H4 (cell line): ENCODE measurements around the gene SCAPER. TPM values are rescaled to one million over a fixed set of nuclear protein-coding genes. Genes with fewer than 3 reads are reported as not detected.

Experiments
- DNase-seq: peaks from one replicate; pipeline ENCODE4 v3.0.0-alpha.2; 2015; ENCODE audit warnings: low spot score
- total RNA-seq: library from RNA; depleted of rRNA; stranded (reverse); fragments of >200 nt; shearing (Covaris generic); gene quantifications from 2 replicates; pipeline ENCODE4 v1.2.3, GENCODE V29; 2014

The SCAPER gene
- total RNA-seq, 1 experiment from 2014 or later = 10.0 TPM

DNA sequence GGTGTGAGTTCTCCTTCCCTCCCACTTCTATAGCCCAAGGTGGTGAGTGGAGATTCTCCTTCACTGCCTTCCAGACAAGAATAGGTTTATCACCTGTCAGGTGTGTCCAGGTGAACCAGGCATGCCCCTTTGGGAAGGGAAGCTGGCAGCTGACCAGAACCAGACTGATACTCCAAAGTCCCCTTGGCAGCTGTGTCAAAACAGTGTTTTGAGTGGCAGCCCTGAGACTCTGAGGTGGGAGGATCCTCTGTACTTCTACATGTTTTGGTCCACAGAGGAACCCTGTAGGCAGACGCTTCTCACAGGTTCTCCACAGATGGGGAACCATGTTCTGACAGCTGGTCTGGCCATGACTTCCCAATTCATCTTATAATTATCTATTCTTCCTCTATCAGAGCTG is 538.4 kb downstream of the SCAPER start:
- DNase-seq = no peak

GRCh38 chr15:76363251-76363650 is 541.9 kb downstream of the SCAPER start:
- no peak for DNase-seq

DNA sequence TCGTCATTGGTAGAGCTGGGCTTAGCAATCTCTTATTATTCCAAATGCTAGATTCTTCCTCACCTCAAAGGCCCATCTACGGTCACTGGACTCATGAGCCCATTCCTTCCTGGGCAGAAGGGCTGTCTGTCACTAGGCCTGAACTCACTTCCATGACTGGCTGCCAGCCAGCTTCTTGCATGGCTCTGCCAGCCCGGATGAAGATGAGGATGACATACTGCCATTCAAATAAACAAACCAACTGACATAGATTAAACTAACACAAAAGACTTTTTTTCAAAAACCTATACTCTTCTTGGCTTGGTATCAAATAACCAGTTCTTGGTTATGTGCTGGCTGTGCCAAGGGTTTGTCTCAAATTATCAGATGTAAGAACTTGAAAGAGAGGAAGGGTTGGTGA is 544.7 kb downstream of the SCAPER start:
- DNase-seq = no peak

DNA sequence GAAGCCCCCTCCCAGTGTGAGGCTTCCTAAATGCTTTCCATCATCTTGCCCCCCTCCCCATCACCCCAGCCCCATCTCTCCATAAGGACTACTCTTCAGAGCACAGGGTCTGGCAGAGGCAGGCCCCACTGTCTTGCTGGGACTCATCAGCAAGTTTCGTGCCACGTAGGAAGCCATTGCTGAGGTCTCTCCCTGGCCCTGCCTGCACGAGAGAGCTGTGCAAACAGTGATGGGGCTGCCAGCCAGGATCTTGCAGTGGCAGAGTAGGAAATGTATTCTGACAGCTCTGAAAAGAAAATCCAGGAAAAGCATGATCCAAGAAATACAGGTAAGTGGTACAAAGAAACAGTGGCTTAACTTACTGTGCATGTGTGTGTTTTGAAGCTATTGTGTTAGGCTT is 546.0 kb downstream of the SCAPER start:
- no peak for DNase-seq

DNA sequence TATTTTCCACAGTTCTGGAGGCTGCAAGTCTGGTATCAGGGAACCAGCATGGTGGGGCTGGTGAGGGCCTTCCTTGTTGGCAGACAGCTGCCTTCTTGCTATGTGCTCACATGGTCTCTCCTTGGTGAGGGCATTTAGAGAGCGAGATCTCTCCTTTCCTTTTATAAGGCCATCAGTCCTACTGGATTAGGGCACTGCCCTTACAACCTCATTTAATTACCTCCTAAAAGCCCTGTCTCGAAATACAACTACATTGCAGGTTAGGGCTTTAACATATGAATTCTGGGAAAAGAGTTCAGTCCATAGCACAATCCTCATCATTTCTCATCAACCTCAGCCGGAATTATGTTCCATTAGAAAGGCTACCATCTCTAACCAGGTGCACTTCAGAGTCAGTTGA is 546.7 kb downstream of the SCAPER start:
- DNase-seq = no peak

DNA sequence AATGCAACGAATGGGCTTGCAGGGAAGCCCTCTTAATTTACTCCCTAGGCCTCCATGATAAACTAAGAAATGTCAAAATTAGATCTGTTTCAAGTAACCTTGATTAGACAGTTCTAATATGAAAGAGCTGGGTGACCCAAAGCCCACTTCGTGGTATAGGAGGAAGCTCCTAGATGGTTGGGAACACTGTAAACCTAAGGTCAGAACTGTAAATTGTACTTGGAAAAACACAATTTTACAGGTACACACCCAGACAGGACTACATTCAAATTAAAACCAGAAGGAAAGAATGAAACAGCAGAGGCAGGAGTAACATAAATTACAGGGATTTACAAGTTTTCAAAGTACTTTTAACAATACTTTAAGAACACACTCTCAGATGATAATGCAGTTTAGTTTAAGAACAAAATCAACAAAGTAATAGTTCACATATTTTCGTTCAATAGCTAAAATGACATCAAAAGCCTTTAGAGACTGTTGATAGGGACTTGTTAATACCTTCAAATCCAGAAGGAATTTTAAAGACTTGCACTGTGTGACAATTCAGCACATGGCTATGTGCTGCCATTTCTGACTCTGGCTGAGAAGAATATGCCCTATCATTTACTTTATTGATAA is 550.2 kb downstream of the SCAPER start:
- no peak for DNase-seq

GRCh38 chr15:76353903-76354302 is 551.2 kb downstream of the SCAPER start:
- no peak for DNase-seq

DNA sequence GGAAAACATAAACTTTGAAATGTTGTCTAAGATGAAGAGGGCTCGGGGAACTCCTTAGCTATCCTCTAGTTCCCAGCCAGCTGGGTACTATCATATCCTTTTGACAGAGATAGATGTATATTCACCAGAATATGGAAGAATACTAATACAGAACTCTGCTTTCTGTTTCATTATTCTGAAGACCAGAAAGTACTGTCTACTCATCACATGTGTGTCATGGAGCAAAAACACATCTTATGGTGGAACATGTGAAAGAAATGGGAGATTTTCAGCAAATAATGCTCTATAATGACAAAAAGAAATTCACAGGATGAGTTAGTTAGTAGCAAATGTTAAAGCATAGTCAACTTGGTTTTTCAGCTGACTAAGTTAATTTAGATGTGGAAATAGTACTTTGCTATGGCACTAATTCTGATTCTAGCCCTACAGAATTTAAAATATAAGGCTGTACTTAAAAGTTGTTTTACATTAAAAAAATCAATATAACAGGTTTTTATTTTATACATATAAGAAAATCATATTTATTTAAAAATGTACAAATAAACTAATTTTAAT is 552.0 kb downstream of the SCAPER start:
- DNase-seq = no peak

DNA sequence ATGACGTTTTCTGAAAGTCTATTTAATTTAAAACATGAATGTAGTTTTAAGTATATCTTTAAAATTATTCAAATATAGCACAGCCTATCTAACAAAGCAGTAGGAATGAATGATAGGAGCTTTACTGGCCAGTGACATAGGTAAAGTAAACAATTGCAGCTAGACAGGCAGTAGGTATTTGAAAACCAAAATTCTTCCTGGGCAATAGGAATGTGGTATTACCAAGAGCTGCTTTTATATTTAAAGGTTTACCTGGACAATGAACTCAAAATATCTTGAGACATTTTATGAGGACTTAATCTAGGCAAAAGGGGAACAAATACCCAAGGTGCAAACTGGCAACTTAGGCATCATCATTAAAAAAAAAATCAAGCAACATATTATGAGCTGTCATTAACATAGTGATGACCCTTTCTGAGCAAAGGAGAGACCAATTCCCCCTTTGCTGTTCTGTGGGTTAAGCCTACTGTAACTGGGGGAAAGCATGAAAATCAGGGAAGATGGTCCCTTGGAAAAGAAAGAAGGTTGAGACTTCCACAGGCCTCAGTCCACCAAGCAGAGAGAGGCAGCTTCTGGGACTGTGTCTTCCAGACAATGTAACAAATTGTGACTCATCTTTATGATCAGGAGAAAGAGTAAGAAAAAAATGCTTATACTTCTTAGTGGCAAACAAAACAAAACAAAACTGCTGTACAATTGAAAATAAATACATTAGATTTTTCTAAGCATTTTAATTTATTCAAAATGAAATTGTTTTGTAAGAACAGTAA is 555.7 kb downstream of the SCAPER start:
- DNase-seq = no peak

GRCh38 chr15:76347482-76348055 is 557.6 kb downstream of the SCAPER start:
- DNase-seq = no peak

DNA sequence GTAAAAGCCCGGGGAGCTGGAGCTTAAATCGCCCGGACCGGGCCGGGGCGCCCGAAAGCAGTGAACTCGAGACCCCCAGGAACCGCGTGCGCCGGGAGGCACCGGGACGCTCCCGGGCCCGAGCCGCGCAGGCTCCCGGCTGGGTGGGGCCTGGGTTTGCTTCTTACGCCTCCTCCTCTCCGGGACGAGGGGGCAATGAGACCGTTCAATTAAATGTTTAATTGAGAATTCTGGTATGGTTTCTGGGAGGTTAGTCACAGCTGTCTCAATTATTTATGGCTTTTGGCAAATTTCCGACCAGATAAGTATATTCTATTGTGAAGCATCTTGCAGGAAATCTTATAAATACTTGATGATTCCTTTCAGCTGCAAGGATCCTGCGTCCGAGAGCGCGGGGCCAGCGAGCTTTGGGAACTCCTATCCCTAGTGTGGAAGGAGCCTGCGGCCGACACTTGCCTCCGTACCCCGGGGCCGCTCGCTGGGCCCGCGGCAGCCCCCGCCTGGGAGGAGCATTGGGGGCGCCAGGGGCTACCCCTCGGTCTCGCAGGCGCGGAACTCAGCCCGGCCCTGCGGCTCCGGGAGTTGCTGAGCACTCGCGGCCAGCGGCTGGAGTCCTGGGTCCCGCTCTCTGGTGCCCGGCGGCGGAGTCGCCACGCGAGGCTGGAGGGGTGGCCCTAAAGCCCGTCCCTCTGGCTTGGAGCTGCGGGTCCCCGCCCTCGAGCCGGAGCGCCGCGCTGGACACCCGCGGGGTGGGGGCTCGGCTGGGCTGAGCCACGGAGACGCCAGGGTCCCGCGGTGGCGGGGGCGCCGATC is 558.3 kb downstream of the SCAPER start:
- no peak for DNase-seq

GRCh38 chr15:76345880-76346668 is 559.1 kb downstream of the SCAPER start:
- no peak for DNase-seq

DNA sequence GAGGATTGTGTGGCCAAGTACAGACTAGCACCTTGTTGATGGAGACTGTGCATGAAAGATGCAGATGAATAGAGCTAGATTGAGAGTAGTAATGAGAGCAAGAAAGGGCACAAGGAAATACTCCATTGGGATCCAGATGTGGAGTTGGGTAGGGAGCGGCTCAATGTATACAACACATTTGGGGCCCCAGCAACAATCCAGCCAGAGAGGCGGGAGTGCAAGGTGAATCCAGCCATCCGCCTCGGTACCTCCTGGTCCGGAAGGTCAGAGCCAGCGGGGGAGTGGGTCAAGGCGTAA is 559.6 kb downstream of the SCAPER start:
- DNase-seq = no peak

- no peak for DNase-seq
Measured at GRCh38 chr15:76344893-76345582, 560.1 kb downstream of the SCAPER start.

DNA sequence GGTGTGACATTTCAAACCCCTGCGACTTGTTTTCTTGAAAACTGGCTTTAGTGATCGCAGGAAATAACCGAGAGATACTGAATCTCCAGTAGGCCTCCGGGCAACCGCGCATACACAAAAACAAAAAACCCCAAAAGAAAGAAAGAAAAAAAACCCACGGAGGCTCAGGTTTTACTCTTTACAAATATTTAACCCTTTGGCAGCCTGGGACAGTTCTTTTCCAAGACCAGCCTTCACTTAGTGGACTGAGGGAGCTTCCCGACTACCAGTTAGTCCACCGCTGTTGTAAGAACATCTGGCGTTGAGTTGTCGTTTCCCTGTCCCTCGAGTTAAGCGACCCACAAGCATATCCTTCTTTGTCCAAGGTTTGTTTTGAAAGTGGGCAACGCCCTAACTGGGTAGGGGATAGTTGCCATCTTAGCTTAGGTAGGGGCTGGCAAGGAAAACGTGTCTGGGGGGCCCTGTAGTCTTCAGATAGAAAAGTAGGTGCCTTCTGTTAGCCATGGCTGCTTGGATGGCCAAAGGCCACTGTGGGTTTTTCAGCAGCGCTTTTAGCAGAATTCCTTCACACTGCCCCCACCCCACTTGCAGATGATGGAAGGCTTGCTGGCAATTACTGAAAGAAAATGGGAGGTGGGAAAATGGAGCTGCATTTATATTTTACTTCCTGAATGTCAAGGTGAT is 561.7 kb downstream of the SCAPER start:
- DNase-seq = no peak

- DNase-seq = no peak
Measured at GRCh38 chr15:76342382-76343201, 562.5 kb downstream of the SCAPER start.

DNA sequence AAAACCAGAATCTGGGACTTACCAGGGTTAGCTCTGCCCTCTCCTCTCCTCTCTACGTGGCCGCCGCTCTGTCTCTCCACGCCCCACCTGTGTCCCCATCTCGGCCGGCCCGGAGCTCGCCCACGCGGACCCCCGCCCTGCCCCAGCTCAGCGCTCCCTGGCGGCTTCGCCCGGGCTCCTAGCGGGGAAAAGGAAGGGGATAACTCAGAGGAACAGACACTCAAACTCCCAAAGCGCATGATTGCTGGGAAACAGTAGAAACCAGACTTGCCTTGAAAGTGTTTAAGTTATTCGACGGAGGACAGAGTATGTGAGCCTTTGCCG is 563.1 kb downstream of the SCAPER start:
- no peak for DNase-seq

DNA sequence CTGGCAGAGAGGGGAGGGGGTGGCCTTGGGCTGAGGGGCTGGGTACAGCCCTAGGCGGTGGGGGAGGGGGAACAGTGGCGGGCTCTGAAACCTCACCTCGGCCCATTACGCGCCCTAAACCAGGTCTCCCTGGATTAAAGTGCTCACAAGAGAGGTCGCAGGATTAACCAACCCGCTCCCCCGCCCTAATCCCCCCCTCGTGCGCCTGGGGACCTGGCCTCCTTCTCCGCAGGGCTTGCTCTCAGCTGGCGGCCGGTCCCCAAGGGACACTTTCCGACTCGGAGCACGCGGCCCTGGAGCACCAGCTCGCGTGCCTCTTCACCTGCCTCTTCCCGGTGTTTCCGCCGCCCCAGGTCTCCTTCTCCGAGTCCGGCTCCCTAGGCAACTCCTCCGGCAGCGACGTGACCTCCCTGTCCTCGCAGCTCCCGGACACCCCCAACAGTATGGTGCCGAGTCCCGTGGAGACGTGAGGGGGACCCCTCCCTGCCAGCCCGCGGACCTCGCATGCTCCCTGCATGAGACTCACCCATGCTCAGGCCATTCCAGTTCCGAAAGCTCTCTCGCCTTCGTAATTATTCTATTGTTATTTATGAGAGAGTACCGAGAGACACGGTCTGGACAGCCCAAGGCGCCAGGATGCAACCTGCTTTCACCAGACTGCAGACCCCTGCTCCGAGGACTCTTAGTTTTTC is 563.6 kb downstream of the SCAPER start:
- DNase-seq = no peak

- no peak for DNase-seq
Measured at GRCh38 chr15:76340803-76341365, 564.3 kb downstream of the SCAPER start.
